Endodermal cell (in vitro differentiated cells): ENCODE measurements around the gene HES5. TPM values are rescaled to one million over a fixed set of nuclear protein-coding genes. Genes with fewer than 3 reads are reported as not detected.

ENCODE experiments used
- DNase-seq: peaks from one replicate; pipeline ENCODE4 v3.0.0-alpha.2; 2017
- H3K27ac ChIP-seq: 2 replicates; pipeline ENCODE4 v1.5.1; 2013; ENCODE audit warnings: mild to moderate bottlenecking, low read depth, low read length, moderate library complexity
- H3K27me3 ChIP-seq: 2 replicates; pipeline ENCODE4 v1.6.1; 2013; ENCODE audit warnings: mild to moderate bottlenecking, low read length, moderate library complexity; ENCODE audit not compliant: insufficient read depth, control insufficient read depth, poor library complexity, severe bottlenecking
- H3K36me3 ChIP-seq: 2 replicates; pipeline ENCODE4 v1.7.0; 2013; ENCODE audit warnings: mild to moderate bottlenecking, low read length, moderate library complexity; ENCODE audit not compliant: control insufficient read depth, insufficient read depth
- H3K4me1 ChIP-seq: one replicate; pipeline ENCODE4 v1.7.0; 2013; ENCODE audit warnings: low read length; ENCODE audit not compliant: control insufficient read depth, insufficient read depth
- H3K4me3 ChIP-seq: 2 replicates; pipeline ENCODE4 v1.5.1; 2013; ENCODE audit warnings: mild to moderate bottlenecking, low read length, moderate library complexity
- H3K9ac ChIP-seq: 2 replicates; pipeline ENCODE4 v1.6.1; 2013; ENCODE audit warnings: mild to moderate bottlenecking, low read length, moderate library complexity; ENCODE audit not compliant: poor library complexity, severe bottlenecking; ENCODE audit errors: extremely low read depth
- H3K9me3 ChIP-seq: 2 replicates; pipeline ENCODE4 v1.6.1; 2013; ENCODE audit warnings: mild to moderate bottlenecking, low read length, moderate library complexity; ENCODE audit not compliant: control insufficient read depth
- H3K27ac Mint-ChIP-seq: 2 replicates; pipeline ENCODE4 v1.8.0; 2020; ENCODE audit warnings: mixed read lengths
- H3K27me3 Mint-ChIP-seq: 2 replicates; pipeline ENCODE4 v1.8.0; 2021; ENCODE audit warnings: mild to moderate bottlenecking, mixed read lengths; ENCODE audit not compliant: insufficient read depth
- H3K36me3 Mint-ChIP-seq: 2 replicates; pipeline ENCODE4 v1.8.0; 2020; ENCODE audit warnings: low read depth, mixed read lengths
- H3K4me1 Mint-ChIP-seq: 2 replicates; pipeline ENCODE4 v1.8.0; 2020; ENCODE audit warnings: mixed read lengths
- H3K4me3 Mint-ChIP-seq: 2 replicates; pipeline ENCODE4 v1.8.0; 2020; ENCODE audit warnings: mild to moderate bottlenecking, moderate library complexity, mixed read lengths
- H3K9me3 Mint-ChIP-seq: 2 replicates; pipeline ENCODE4 v1.8.0; 2020; ENCODE audit warnings: mild to moderate bottlenecking, mixed read lengths
- WGBS, 2 experiments: methylation state at CpG; one replicate each; pipeline versions ENCODE4 v1.1.5 to v1.1.7; 2013; ENCODE audit warnings: missing lambda C conversion rate in 2 of 2, mixed read lengths in 1 of 2; ENCODE audit not compliant: insufficient coverage in 1 of 2, insufficient read length in 1 of 2; 5-methylcytosine and 5-hydroxymethylcytosine counted together
- total RNA-seq, 2 donors: library from RNA; stranded (reverse); fragmentation: NEBNext Ultra II Directional in 1 of 2; extraction: Animal tissue kit (Norgen Biotek cat#: 25700) in 1 of 2; gene quantifications; 2 replicates in 1 of 2; 3 replicates in 1 of 2; pipeline ENCODE4 v1.2.1, GENCODE V29; 2021
- TF ChIP-seq, protein P1 (sequence below): fragments of 200-600 bp; sonication (generic); conservative IDR thresholded peaks from 2 replicates; pipeline ENCODE4 v1.5.0; 2021; ENCODE audit warnings: antibody characterized with exemption, mild to moderate bottlenecking

Gene HES5
- total RNA-seq, 2 donors from 2014 or later = not detected

DNA sequence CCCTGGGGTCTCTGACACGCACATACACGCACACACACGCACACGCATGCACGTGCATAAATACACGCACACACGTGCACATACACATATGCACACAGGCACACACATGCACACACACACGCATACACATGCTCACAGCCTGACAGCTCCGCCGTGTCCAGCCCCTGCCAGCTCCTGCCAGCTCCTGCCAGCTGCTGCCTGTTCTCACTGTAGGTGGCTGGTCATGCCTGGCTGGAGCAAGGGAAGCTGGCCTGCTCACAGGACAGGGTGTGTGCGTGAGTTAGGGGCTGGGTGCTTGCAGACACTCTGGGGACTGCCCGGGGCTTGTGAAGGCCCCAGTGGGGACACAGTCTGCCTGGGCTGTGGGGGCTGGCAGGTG lies 49.1 kb downstream of the HES5 start:
- H3K4me3 ChIP-seq = no peak overlapping the region
- TF ChIP-seq, protein P1, sequence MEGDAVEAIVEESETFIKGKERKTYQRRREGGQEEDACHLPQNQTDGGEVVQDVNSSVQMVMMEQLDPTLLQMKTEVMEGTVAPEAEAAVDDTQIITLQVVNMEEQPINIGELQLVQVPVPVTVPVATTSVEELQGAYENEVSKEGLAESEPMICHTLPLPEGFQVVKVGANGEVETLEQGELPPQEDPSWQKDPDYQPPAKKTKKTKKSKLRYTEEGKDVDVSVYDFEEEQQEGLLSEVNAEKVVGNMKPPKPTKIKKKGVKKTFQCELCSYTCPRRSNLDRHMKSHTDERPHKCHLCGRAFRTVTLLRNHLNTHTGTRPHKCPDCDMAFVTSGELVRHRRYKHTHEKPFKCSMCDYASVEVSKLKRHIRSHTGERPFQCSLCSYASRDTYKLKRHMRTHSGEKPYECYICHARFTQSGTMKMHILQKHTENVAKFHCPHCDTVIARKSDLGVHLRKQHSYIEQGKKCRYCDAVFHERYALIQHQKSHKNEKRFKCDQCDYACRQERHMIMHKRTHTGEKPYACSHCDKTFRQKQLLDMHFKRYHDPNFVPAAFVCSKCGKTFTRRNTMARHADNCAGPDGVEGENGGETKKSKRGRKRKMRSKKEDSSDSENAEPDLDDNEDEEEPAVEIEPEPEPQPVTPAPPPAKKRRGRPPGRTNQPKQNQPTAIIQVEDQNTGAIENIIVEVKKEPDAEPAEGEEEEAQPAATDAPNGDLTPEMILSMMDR = no peak
- H3K9me3 Mint-ChIP-seq = no peaks in the 10 kb centered on the region
- no peaks in the 10 kb centered on the region for H3K4me1 Mint-ChIP-seq
- no peak overlapping the region for H3K9ac ChIP-seq
- no peak overlapping the region for H3K4me3 Mint-ChIP-seq
- H3K4me1 ChIP-seq = no peaks in the 10 kb centered on the region
- H3K9me3 ChIP-seq = no peaks in the 10 kb centered on the region
- H3K27me3 ChIP-seq = no peaks in the 10 kb centered on the region
- no peaks in the 10 kb centered on the region for H3K27me3 Mint-ChIP-seq
- no peak overlapping the region for H3K27ac Mint-ChIP-seq
- no peak overlapping the region for H3K27ac ChIP-seq
- H3K36me3 Mint-ChIP-seq = no peaks in the 10 kb centered on the region
- WGBS, 2 experiments = 91% methylated on average over 10 to 12 of the region's 12 CpGs
- DNase-seq = no peak
- no peaks in the 10 kb centered on the region for H3K36me3 ChIP-seq

DNA sequence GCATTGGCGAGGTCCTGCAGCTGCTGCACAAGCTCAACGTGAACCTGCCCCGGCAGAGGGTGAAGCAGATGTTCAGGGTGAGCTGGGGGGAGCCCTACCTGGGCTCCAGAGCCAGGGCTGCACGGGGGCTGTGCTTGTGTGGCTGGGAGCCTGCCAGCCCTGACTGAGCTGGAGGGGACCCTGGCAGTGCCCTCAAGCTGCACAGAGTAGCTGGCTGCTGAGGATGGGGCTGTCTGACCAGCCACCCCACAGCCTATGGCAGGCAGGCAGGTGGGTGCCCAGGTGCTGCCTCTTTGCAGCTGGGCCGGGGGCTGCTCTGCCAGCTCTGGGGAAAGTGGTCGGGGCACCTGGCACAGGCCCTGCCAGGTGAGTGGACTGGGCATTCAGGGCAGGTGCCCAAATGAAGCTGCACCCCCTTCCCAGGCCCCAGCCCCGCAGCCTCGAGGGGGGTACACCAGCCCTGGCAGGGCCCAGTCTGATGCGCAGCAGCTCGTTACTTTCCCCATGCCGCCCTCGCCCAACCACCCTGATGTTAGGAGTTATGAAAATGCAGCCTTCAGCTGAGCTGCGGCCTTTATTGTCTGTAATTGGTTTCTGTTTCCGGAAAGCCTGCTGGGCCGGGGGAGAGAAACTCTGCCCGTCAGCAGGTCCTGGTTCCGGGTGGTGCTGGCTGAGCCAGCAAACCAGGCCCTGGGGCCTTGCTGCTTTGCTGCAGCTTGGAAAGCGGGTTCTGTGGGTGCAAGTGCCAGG lies 49.7 kb downstream of the HES5 start:
- TF ChIP-seq, protein P1 = no peak
- no peaks in the 10 kb centered on the region for H3K4me1 Mint-ChIP-seq
- Histone ChIP-seq H3K27me3 (no peaks in the 10 kb centered on the region), H3K9ac (no peak overlapping the region), H3K36me3 (no peaks in the 10 kb centered on the region), H3K4me3 (no peak overlapping the region), H3K4me1 (no peaks in the 10 kb centered on the region), H3K9me3 (no peaks in the 10 kb centered on the region), H3K27ac (no peak overlapping the region)
- no peaks in the 10 kb centered on the region for H3K27me3 Mint-ChIP-seq
- H3K9me3 Mint-ChIP-seq = no peaks in the 10 kb centered on the region
- no peaks in the 10 kb centered on the region for H3K36me3 Mint-ChIP-seq
- DNase-seq = no peak
- WGBS, 2 experiments = 88 to 91% methylated on average over 18 of the region's 18 CpGs
- no peak overlapping the region for H3K4me3 Mint-ChIP-seq
- H3K27ac Mint-ChIP-seq = no peak overlapping the region

DNA sequence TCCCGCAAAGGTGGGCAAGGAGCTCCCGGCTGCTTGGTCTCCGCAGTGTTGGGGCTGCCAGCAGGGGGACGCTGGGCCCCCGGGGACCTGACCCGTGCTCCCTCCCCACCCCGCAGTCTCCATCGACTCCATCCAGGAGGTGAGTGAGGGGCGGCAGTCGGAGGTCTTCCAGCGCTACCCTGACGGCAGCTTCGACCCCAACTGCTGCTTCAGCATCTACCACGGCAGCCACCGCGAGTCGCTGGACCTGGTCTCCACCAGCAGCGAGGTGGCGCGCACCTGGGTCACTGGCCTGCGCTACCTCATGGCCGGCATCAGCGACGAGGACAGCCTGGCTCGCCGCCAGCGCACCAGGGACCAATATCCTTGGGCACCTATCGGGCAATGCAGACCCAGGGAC lies 50.4 kb downstream of the HES5 start:
- H3K36me3 Mint-ChIP-seq = no peaks in the 10 kb centered on the region
- Histone ChIP-seq H3K27me3 (no peaks in the 10 kb centered on the region), H3K9ac (no peak overlapping the region), H3K36me3 (no peaks in the 10 kb centered on the region), H3K4me1 (no peaks in the 10 kb centered on the region), H3K9me3 (no peaks in the 10 kb centered on the region), H3K27ac (no peak overlapping the region), H3K4me3 (no peak overlapping the region)
- no peak overlapping the region for H3K27ac Mint-ChIP-seq
- DNase-seq = no peak
- H3K9me3 Mint-ChIP-seq = no peaks in the 10 kb centered on the region
- no peaks in the 10 kb centered on the region for H3K4me1 Mint-ChIP-seq
- H3K4me3 Mint-ChIP-seq = no peak overlapping the region
- H3K27me3 Mint-ChIP-seq = no peaks in the 10 kb centered on the region
- 90 to 93% methylated on average over 26 to 28 of the region's 28 CpGs for WGBS, 2 experiments
- TF ChIP-seq, protein P1 = no peak
